Fibroblast of mammary gland (primary cell): ENCODE results near the gene FGGY.

Experiments
- DNase-seq: peaks from one replicate; pipeline ENCODE4 v3.0.0-alpha.2; 2010; ENCODE audit warnings: low read depth
- H3K4me3 ChIP-seq: 2 replicates; pipeline ENCODE4 v1.5.1; 2011; ENCODE audit warnings: low read depth, mild to moderate bottlenecking, low read length, moderate library complexity; ENCODE audit not compliant: control insufficient read depth
- CTCF ChIP-seq: conservative IDR thresholded peaks from 2 replicates; pipeline ENCODE4 v1.5.1; 2011; ENCODE audit warnings: low read depth, low read length, inconsistent platforms; ENCODE audit not compliant: control insufficient read depth, insufficient read depth

FGGY gene

GRCh38 chr1:59285691-59286090 is 11.2 kb upstream of the FGGY start:
- no peak overlapping the region for H3K4me3 ChIP-seq
- peak; percentile 53 for DNase-seq
- TF ChIP-seq CTCF: no peak

GRCh38 chr1:59288046-59288445 is 8.8 kb upstream of the FGGY start:
- no peak for TF ChIP-seq CTCF
- no peak for DNase-seq
- H3K4me3 ChIP-seq: no peak overlapping the region

- no peak for DNase-seq
- TF ChIP-seq CTCF: no peak
- no peak overlapping the region for H3K4me3 ChIP-seq
Measured at GRCh38 chr1:59289570-59289969, 7.3 kb upstream of the FGGY start.

DNA sequence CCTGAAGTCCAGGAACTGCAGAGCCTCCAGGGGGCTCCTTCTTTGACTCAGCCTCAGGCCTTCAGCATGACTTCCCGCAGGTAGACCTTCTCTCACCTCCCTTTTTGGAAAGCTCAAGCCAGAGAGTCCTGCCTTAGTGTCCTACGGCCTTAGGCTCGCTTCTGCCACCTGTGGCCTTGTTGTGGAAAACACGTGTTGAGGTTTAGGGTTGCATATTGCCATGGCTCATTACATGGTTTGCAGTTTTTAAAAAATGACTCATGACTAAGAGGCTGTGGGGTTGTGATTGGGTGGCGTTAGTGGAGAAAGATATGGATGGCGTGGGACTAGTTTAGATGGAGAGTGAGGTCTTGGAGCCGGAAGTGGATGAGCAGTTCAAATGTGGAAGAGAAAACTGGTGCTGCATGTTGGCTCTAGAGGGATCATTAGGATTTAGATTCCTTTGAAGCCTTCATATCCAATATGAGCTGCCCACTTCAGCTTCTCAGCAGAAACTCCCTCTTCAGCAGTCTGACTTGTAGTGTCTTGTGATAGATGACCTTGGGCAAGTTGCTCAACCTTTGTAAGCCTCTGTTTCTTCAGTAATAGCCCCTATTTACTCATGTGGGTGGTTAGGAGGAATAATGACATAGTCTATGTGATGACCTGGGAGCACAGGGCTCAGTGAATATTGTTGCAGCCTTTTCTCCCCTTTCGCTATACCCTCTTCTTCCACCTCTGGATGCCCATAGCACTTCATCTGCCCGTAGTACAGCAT is 6.5 kb upstream of the FGGY start:
- DNase-seq: peak; percentile 71
- TF ChIP-seq CTCF: peak; percentile 51
- no peak overlapping the region for H3K4me3 ChIP-seq

- no peak for TF ChIP-seq CTCF
- H3K4me3 ChIP-seq: no peak overlapping the region
- DNase-seq: peak; percentile 36
Measured at GRCh38 chr1:59291561-59291960, 5.3 kb upstream of the FGGY start.

- peak; percentile 71 for DNase-seq
- H3K4me3 ChIP-seq: no peak overlapping the region
- no peak for TF ChIP-seq CTCF
Measured at GRCh38 chr1:59292562-59292961, 4.3 kb upstream of the FGGY start.
